T-cell (primary cell): ENCODE data around the gene PLEKHH2. TPM values are rescaled to one million over a fixed set of nuclear protein-coding genes. Genes with fewer than 3 reads are reported as not detected.
"Not testable (repeated sequence)": the region's sequence is repeated elsewhere in the genome, so short reads cannot be mapped to it uniquely, and the experiment has no call there.

Experiments used
- ATAC-seq, 4 experiments: fragments of 200-7000 bp in 3 of 4; fragments of 150-1000 bp in 1 of 4; cut with Tn5 transposase; replicated peaks in 1 of 4; 1 replicate in 3 of 4; 2 replicates in 1 of 4; pipeline ENCODE4 v1.10.0; 2021; ENCODE audit warnings: moderate library complexity in 3 of 4, mild to moderate bottlenecking in 2 of 4, moderate number of reproducible peaks in 1 of 4
- CTCF ChIA-PET, 2 donors: fragments of 300-600 bp; sonication (Branson Sonifier 250); formaldehyde crosslinking; loops; one replicate each; lab custom pipeline; 2022; ENCODE audit warnings: antibody characterized with exemption in 2 of 2; lab: Charles Lee
- POLR2A ChIA-PET, 2 donors: fragments of 300-600 bp; sonication (Branson Sonifier 250); formaldehyde crosslinking; loops; one replicate each; lab custom pipeline; 2022; ENCODE audit warnings: antibody characterized with exemption in 2 of 2; lab: Charles Lee
- DNase-seq, 35 experiments: peaks; one replicate each; pipeline versions ENCODE4 v3.0.0 to v3.0.0-alpha.2; 2013 to 2023
- H3K27ac ChIP-seq: one replicate; pipeline ENCODE4 v1.5.1; 2013; ENCODE audit warnings: low read length
- H3K27me3 ChIP-seq, 2 experiments: replicated peaks in 1 of 2; 1 replicate in 1 of 2; 2 replicates in 1 of 2; pipeline versions ENCODE4 v1.6.1 to v1.7.0; 2013; ENCODE audit warnings: low read length in 1 of 2, mixed read lengths in 1 of 2; ENCODE audit not compliant: control insufficient read depth in 2 of 2, insufficient read depth in 2 of 2; ENCODE audit errors: extremely low read depth in 1 of 2
- H3K36me3 ChIP-seq, 2 donors: 1 replicate in 1 of 2; 2 replicates in 1 of 2; pipeline versions ENCODE4 v1.6.1 to v1.7.0; 2013; ENCODE audit warnings: low read length in 1 of 2; ENCODE audit not compliant: control insufficient read depth in 2 of 2, insufficient read depth in 1 of 2; ENCODE audit errors: extremely low read depth in 1 of 2
- H3K4me1 ChIP-seq, 2 experiments: 1 replicate in 1 of 2; 2 replicates in 1 of 2; pipeline versions ENCODE4 v1.6.1 to v1.7.0; 2013; ENCODE audit warnings: low read length in 2 of 2, mixed read lengths in 1 of 2; ENCODE audit not compliant: insufficient read depth in 2 of 2, control insufficient read depth in 1 of 2; ENCODE audit errors: extremely low read depth in 1 of 2
- H3K4me3 ChIP-seq, 2 donors: 1 replicate in 1 of 2; 2 replicates in 1 of 2; pipeline versions ENCODE4 v1.5.1 to v1.7.0; 2013; ENCODE audit warnings: mild to moderate bottlenecking in 2 of 2, low read length in 1 of 2, moderate library complexity in 1 of 2; ENCODE audit not compliant: control insufficient read depth in 1 of 2; ENCODE audit errors: extremely low read depth in 1 of 2
- H3K9me3 ChIP-seq: 2 replicates; pipeline ENCODE4 v1.7.0; 2013
- H3K27ac Mint-ChIP-seq, 2 donors: one replicate each; pipeline ENCODE4 v1.8.0; 2020 to 2021; ENCODE audit warnings: mild to moderate bottlenecking in 2 of 2, mixed read lengths in 2 of 2
- H3K27me3 Mint-ChIP-seq, 2 donors: one replicate each; pipeline ENCODE4 v1.8.0; 2021 to 2022; ENCODE audit warnings: mixed read lengths in 2 of 2
- H3K36me3 Mint-ChIP-seq: one replicate; pipeline ENCODE4 v1.8.0; 2021; ENCODE audit warnings: mixed read lengths
- H3K4me1 Mint-ChIP-seq, 3 donors: one replicate each; pipeline ENCODE4 v1.8.0; 2020 to 2022; ENCODE audit warnings: mixed read lengths in 3 of 3, mild to moderate bottlenecking in 1 of 3
- H3K4me3 Mint-ChIP-seq, 3 donors: one replicate each; pipeline ENCODE4 v1.8.0; 2020 to 2022; ENCODE audit warnings: mild to moderate bottlenecking in 3 of 3, mixed read lengths in 3 of 3, moderate library complexity in 3 of 3
- H3K9me3 Mint-ChIP-seq, 3 donors: one replicate each; pipeline ENCODE4 v1.8.0; 2020 to 2022; ENCODE audit warnings: mixed read lengths in 3 of 3
- whole genome bisulfite sequencing: methylation state at CpG from one replicate; pipeline ENCODE4 v1.1.5; 2013; ENCODE audit warnings: missing lambda C conversion rate; ENCODE audit not compliant: insufficient coverage; 5-methylcytosine and 5-hydroxymethylcytosine counted together
- total RNA-seq, 35 experiments: library from RNA in 6 of 35; stranded (reverse) in 6 of 35; fragments of 120-200 nt in 1 of 35; gene quantifications; one replicate each; pipeline versions ENCODE4 v1.2.1 to v1.2.4 and lab custom pipeline; 2013 to 2026

PLEKHH2 gene
- total RNA-seq, 5 donors from 2014 or later (not counting 1 experiment from before 2014, with no cell fraction given): 0.96 to 3.1 (median 2.2) TPM

GRCh38 chr2:43685357-43685756 lies 48.3 kb downstream of the PLEKHH2 start:
- no peaks in the 10 kb centered on the region for H3K36me3 ChIP-seq
- peak overlapping the region in 1 of 2 donors; percentile 16 for H3K27ac Mint-ChIP-seq
- no peak for DNase-seq
- no peak overlapping the region for H3K27ac ChIP-seq
- H3K27me3 ChIP-seq: no peaks in the 10 kb centered on the region
- no peaks in the 10 kb centered on the region for H3K9me3 ChIP-seq
- ATAC-seq: no peak
- ChIA-PET POLR2A (interaction anchor here in 1 of 2 donors (0.6 kb wide), 1 partner anchor 11 kb away, joined by 3 read pairs; no protein-coding TSS in a partner anchor), CTCF (no interaction called here)
- no peaks in the 10 kb centered on the region for H3K9me3 Mint-ChIP-seq
- no peaks in the 10 kb centered on the region for H3K36me3 Mint-ChIP-seq
- WGBS: no CpG with 5 or more reads among the region's 5 CpGs
- H3K4me3 Mint-ChIP-seq: no peak overlapping the region
- H3K27me3 Mint-ChIP-seq: peaks cover 5 to 7% of the 10 kb centered on the region in 2 donors
- no peak overlapping the region for H3K4me3 ChIP-seq
- peaks cover 8 to 13% (median 8%) of the 10 kb centered on the region in 3 donors for H3K4me1 Mint-ChIP-seq
- peaks cover 0 to 3% of the 10 kb centered on the region in 2 experiments for H3K4me1 ChIP-seq

GRCh38 chr2:43689999-43690398 lies 52.9 kb downstream of the PLEKHH2 start:
- Histone ChIP-seq H3K4me1 (peaks cover 0 to 1% of the 10 kb centered on the region in 2 experiments), H3K9me3 (no peaks in the 10 kb centered on the region), H3K4me3 (no peak overlapping the region), H3K27ac (no peak overlapping the region), H3K27me3 (no peaks in the 10 kb centered on the region), H3K36me3 (no peaks in the 10 kb centered on the region)
- ChIA-PET CTCF (no interaction called here), POLR2A (no interaction called here)
- Mint-ChIP-seq H3K4me1 (peaks cover 5 to 13% (median 8%) of the 10 kb centered on the region in 3 donors), H3K9me3 (no peaks in the 10 kb centered on the region), H3K4me3 (no peak overlapping the region), H3K27me3 (peaks cover 8 to 9% of the 10 kb centered on the region in 2 donors), H3K27ac (no peak overlapping the region), H3K36me3 (no peaks in the 10 kb centered on the region)
- no peak for ATAC-seq
- DNase-seq: no peak
- WGBS: 91% methylated on average over 2 of the region's 2 CpGs

- DNase-seq (no peak), ATAC-seq (no peak)
- Mint-ChIP-seq H3K4me1 (no peaks in the 10 kb centered on the region), H3K4me3 (no peak overlapping the region), H3K27ac (no peak overlapping the region), H3K9me3 (no peaks in the 10 kb centered on the region), H3K27me3 (peaks cover 7 to 9% of the 10 kb centered on the region in 2 donors), H3K36me3 (no peaks in the 10 kb centered on the region)
- CTCF ChIA-PET: no interaction called here
- Histone ChIP-seq H3K27ac (no peak overlapping the region), H3K27me3 (no peaks in the 10 kb centered on the region), H3K4me3 (no peak overlapping the region), H3K4me1 (no peaks in the 10 kb centered on the region), H3K9me3 (no peaks in the 10 kb centered on the region), H3K36me3 (no peaks in the 10 kb centered on the region)
- 100% methylated on average over 2 of the region's 5 CpGs for WGBS
- POLR2A ChIA-PET: no interaction called here
Observed at GRCh38 chr2:43692428-43692994, 55.5 kb downstream of the PLEKHH2 start.

GRCh38 chr2:43698140-43698539 lies 61.1 kb downstream of the PLEKHH2 start:
- ATAC-seq, H3K4me1 Mint-ChIP-seq, H3K36me3 Mint-ChIP-seq, H3K4me1 ChIP-seq, H3K4me3 Mint-ChIP-seq, H3K27ac ChIP-seq, H3K4me3 ChIP-seq, H3K27me3 ChIP-seq, H3K27me3 Mint-ChIP-seq, H3K27ac Mint-ChIP-seq, H3K9me3 Mint-ChIP-seq, H3K36me3 ChIP-seq, DNase-seq, H3K9me3 ChIP-seq: not testable (repeated sequence)
- ChIA-PET POLR2A (interaction anchor here in 1 of 2 donors (0.6 to 0.7 kb wide), 2 partner anchors 23 to 294 kb away, joined by 3 to 5 read pairs; no protein-coding TSS in a partner anchor), CTCF (interaction anchor here (0.7 to 0.8 kb wide), 2 partner anchors 47 to 102 kb away, joined by 3 to 5 read pairs; no protein-coding TSS in a partner anchor)
- 76% methylated on average over 2 of the region's 6 CpGs for WGBS

GRCh38 chr2:43699761-43700160 lies 62.7 kb downstream of the PLEKHH2 start:
- CTCF ChIA-PET: no interaction called here
- no CpG with 5 or more reads among the region's 3 CpGs for WGBS
- peaks cover 4 to 6% of the 10 kb centered on the region in 2 donors for H3K27me3 Mint-ChIP-seq

GRCh38 chr2:43701111-43701510 lies 64.1 kb downstream of the PLEKHH2 start:
- Histone ChIP-seq H3K36me3 (no peaks in the 10 kb centered on the region), H3K4me1 (no peaks in the 10 kb centered on the region), H3K9me3 (no peaks in the 10 kb centered on the region), H3K27ac (no peak overlapping the region), H3K4me3 (no peak overlapping the region), H3K27me3 (no peaks in the 10 kb centered on the region)
- H3K36me3 Mint-ChIP-seq: no peaks in the 10 kb centered on the region
- no peaks in the 10 kb centered on the region for H3K9me3 Mint-ChIP-seq
- no peak for ATAC-seq
- ChIA-PET CTCF (interaction anchor here in 1 of 2 donors (0.5 to 0.6 kb wide), 2 partner anchors 104 to 199 kb away, joined by 3 read pairs; no protein-coding TSS in a partner anchor), POLR2A (interaction anchor here in 1 of 2 donors (0.5 to 0.7 kb wide), 2 partner anchors 124 to 1276 kb away, joined by 3 to 18 read pairs; no protein-coding TSS in a partner anchor)
- no peak for DNase-seq
- H3K27me3 Mint-ChIP-seq: peaks cover 4 to 6% of the 10 kb centered on the region in 2 donors
- H3K4me1 Mint-ChIP-seq: no peaks in the 10 kb centered on the region
- no peak overlapping the region for H3K4me3 Mint-ChIP-seq
- H3K27ac Mint-ChIP-seq: no peak overlapping the region

More at GRCh38 chr2:43699761-43700160, 62.7 kb downstream of the PLEKHH2 start:
- no peaks in the 10 kb centered on the region for H3K4me1 ChIP-seq
- H3K36me3 ChIP-seq: no peaks in the 10 kb centered on the region
- no peak overlapping the region for H3K27ac ChIP-seq
- H3K27ac Mint-ChIP-seq: no peak overlapping the region
- ATAC-seq (no peak), DNase-seq (no peak)
- POLR2A ChIA-PET: no interaction called here
- H3K36me3 Mint-ChIP-seq: no peaks in the 10 kb centered on the region
- H3K27me3 ChIP-seq: no peaks in the 10 kb centered on the region
- H3K4me1 Mint-ChIP-seq: no peaks in the 10 kb centered on the region
- no peak overlapping the region for H3K4me3 Mint-ChIP-seq
- H3K9me3 ChIP-seq: no peaks in the 10 kb centered on the region
- no peaks in the 10 kb centered on the region for H3K9me3 Mint-ChIP-seq
- no peak overlapping the region for H3K4me3 ChIP-seq
